Right renal pelvis (tissue), 4 donors: Measurements from ENCODE around the gene ENAM. TPM values are rescaled to one million over a fixed set of nuclear protein-coding genes. Genes with fewer than 3 reads are reported as not detected.
"Not testable (repeated sequence)": the region's sequence is repeated elsewhere in the genome, so short reads cannot be mapped to it uniquely, and the experiment has no call there.

Experiments
- DNase-seq, 4 donors: peaks; one replicate each; pipeline ENCODE4 v3.0.0-alpha.2; 2013; ENCODE audit warnings: low read depth in 4 of 4, low spot score in 3 of 4, missing footprints in 1 of 4
- polyA plus RNA-seq, 4 donors: library from polyadenylated mRNA; unstranded; fragments of 120-200 nt; gene quantifications; one replicate each; pipeline ENCODE4 v1.2.1, GENCODE V29; 2013; ENCODE audit not compliant: insufficient read length in 4 of 4

The ENAM gene
- polyA plus RNA-seq, 4 donors, result 4.9 to 7.0 (median 5.7) TPM

GRCh38 chr4:70627620-70628019, 924 bp upstream of the ENAM start:
- DNase-seq, result no peak

GRCh38 chr4:70629469-70630090, 1.0 kb downstream of the ENAM start:
- no peak for DNase-seq

- no peak for DNase-seq
Measured at GRCh38 chr4:70630162-70630561, 1.6 kb downstream of the ENAM start.

DNA sequence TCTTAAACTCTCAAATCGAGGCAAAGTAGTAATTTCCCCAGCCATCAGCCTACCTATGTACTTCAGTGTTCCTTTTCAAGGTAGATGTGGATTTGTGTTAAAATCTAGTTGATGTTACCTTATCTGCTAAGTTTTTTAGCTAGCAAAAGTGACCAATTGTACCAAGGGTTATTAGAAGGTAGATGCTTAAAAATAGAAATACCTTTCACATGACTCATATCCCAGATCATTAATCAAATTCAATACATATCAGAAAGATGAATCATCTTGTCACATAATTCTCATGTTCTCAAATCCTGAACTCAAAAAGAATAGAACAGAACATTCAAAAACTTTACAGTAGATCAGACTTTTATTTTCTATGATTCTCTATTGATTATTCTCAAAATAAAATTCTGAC, 3.5 kb downstream of the ENAM start:
- no peak for DNase-seq

GRCh38 chr4:70634482-70634881, 5.9 kb downstream of the ENAM start:
- DNase-seq, result no peak

DNA sequence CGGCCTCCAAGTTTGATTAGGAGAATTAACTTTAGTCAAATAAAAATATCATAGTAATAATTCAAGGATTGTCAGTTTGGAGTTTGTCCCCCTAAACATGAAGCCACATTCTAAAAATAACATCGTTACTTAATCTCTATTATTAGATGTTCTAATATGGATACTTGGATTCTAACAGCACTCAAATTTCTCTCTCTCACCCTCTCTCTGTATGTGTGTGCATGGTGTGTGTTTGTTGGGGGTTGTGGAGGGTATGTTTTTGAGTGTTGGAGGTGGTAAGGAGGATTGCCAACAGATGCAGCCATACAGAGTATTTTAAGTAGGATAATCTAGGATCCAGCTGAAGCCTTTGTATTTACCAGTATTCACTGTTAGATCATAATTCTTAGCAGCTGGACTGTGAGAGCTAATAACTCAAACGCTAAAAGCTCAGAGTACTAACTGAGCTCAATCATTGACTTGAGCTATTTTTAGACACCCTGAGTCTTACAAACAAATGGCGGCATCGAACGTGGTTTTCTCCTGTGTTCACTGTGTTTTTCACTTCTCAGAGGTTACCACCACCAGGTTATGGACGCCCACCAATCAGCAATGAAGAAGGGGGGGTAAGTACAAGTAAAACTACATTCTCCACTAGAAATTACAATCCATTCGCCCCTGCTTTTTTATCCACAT, 8.8 kb downstream of the ENAM start:
- peak in 1 of 4 donors; percentile 63 for DNase-seq

DNA sequence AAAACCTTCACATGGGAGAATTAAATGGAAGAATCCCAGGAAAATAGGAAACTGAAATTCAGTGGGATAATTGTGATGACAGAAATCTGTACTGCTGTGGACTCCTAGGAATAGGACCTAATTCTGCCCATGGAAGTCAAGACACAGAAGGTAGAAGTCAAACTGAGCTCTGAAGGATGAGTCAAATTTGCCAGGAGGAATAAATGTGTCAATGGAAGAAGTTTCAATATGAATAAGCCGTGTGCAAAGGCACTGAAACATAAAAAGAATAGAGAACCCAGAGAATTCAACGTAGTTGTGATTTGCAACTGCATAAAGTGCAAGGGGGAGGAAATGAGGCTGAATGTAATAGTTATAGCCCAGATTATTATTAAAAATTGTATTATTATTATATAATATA, 11.6 kb downstream of the ENAM start:
- DNase-seq, result no peak

DNA sequence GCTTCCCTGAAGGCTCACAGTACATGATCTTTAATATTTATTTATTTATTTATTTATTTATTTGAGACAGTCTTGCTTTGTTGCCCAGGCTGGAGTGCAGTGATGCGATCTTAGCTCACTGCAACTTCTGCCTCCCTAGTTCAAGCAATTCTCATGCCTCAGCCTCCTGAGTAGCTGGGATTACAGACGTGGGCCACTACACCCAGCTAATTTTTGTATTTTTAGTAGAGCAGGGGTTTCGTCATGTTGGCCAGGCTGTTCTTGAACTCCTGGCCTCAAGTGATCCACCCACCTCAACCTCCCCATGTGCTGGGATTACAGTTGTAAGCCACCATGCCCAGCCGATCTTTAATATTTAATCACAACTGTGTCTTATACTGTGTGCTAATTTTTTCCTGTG, 22.2 kb downstream of the ENAM start:
- DNase-seq, result not testable (repeated sequence)

GRCh38 chr4:70651864-70652506, 23.4 kb downstream of the ENAM start:
- peak in 1 of 4 donors; percentile 20 for DNase-seq

DNA sequence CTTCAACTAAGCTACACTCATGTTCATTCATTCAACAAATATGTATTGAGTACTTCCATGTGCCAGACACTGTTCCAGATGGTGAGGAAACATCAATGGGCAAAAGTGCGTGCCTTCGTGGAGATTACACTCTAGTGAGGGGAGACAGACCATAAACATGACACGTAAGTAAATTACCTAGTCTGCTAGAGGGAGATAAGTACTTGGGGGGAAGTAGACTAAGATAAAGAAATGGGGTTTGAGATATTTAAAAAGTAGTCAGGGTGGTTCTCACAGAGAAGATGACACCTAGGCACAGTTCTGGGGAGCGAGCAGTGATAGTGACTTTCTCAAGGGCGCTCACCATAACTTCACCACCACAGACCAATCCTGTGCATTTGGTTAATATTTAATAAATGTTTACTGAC, 26.1 kb downstream of the ENAM start:
- no peak for DNase-seq

DNA sequence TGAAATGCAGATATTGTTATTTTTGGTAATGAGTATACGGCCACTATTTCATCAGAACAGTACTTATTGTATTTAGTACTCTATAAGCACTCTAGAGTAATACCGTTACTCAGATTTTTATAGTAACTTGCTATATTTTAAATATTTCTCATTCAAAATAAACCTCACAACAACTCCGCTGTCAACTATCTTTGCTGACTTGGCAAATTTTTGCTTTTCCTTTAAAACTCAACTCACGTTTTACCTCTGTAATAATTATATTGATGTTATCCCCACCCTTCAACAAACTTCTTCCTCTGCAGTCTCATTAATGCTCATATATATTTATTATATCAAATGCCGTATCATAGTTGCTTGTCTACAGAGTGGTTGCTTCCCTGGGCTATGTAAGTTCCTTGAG, 28.8 kb downstream of the ENAM start:
- no peak for DNase-seq

DNA sequence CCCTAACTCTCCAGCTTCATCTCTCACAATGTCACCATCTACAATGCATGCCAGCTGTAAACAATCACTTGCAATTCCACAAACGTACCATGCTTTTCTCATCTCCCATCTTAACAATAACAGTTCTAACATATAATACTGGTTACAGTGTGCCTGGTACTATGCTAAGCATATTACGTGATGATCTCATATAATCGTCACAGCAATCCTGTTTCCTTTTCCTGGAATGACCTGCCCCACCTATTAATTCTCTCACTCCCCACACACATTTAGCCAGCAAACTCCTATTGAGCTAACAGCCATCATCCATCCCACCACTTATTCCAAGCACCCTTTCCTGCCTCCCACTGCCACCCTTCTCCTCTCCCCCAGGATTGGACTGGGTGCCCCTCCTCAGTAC, 29.9 kb downstream of the ENAM start:
- DNase-seq, result no peak

GRCh38 chr4:70660106-70660505, 31.6 kb downstream of the ENAM start:
- no peak for DNase-seq

- not testable (repeated sequence) for DNase-seq
Measured at GRCh38 chr4:70661309-70661922, 32.9 kb downstream of the ENAM start.

GRCh38 chr4:70666369-70666768, 37.8 kb downstream of the ENAM start, which contains the start of gene JCHAIN:
JCHAIN (minus strand) TSS chr4:70666508; CDS start chr4:70666490, 18 bp downstream.
- no peak for DNase-seq

GRCh38 chr4:70667740-70668535, 39.4 kb downstream of the ENAM start:
- DNase-seq, result peak in 1 of 4 donors; percentile 2

- DNase-seq, result no peak
Measured at GRCh38 chr4:70670332-70671014, 41.9 kb downstream of the ENAM start.

GRCh38 chr4:70671091-70671490, 42.5 kb downstream of the ENAM start:
- no peak for DNase-seq

DNA sequence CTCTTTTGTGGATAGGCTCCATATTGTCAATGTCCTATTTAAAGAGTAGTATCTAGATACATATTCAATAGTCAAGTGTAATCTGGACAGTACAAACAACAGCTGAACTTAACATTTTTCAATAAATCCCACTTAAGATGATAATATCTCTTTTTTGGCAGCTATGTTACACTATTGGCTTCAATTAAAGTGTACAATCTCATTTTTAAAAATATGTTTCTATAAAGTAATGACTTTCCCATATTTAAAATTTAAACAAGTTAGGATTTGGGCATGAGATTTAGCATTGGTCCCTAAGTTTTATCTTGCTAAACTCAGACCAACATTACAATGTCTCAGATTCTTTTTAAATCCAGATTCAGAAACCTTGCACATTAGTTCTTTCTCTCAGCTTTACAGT, 45.6 kb downstream of the ENAM start:
- DNase-seq, result no peak

DNA sequence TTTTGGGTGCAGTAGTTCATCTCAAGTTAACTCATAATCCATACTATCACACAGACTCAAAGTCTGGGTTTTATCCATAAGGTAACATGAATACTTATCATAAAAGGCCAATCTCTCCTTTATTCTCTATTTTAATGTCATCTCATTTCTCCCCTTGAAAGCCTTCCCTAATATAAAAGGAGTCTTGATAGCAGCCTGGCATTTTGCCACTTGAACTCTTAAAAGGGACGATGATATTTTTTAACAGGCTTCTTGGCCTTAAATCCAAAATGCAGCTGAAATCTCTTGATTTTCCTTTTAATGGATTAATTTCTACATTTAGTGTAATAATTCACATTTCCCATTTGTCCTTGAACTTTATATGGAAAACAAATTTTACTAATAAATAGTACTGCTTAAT, 46.2 kb downstream of the ENAM start:
- no peak for DNase-seq
